Measurements from ENCODE around the gene TRPC4AP.
"Not testable (repeated sequence)": the region's sequence is repeated elsewhere in the genome, so short reads cannot be mapped to it uniquely, and the experiment has no call there.

DNA sequence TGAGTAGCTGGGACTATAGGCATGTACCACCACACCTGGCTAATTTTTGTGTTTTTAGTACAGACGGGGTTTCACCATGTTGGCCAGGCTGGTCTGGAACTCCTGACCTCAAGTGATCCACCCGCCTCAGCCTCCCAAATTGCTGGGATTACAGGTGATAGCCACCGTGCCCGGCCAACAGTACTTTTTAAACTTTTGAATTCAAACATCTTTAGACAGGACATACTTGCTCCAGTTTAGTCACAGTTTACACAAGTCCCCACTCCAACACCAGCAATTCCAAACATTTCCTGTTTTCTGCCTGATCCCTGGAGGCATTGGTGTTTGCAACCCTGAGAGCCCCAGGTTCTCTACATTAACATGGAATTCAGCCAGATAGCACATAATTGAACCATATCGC lies 40.0 kb downstream of the TRPC4AP start:
- TF ChIP-seq POLR2A (IDR thresholded peaks at IDR 0.05) = not testable (repeated sequence)
- TF ChIP-seq, protein P1, sequence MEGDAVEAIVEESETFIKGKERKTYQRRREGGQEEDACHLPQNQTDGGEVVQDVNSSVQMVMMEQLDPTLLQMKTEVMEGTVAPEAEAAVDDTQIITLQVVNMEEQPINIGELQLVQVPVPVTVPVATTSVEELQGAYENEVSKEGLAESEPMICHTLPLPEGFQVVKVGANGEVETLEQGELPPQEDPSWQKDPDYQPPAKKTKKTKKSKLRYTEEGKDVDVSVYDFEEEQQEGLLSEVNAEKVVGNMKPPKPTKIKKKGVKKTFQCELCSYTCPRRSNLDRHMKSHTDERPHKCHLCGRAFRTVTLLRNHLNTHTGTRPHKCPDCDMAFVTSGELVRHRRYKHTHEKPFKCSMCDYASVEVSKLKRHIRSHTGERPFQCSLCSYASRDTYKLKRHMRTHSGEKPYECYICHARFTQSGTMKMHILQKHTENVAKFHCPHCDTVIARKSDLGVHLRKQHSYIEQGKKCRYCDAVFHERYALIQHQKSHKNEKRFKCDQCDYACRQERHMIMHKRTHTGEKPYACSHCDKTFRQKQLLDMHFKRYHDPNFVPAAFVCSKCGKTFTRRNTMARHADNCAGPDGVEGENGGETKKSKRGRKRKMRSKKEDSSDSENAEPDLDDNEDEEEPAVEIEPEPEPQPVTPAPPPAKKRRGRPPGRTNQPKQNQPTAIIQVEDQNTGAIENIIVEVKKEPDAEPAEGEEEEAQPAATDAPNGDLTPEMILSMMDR (IDR thresholded peaks at IDR 0.05) = not testable (repeated sequence)
